PC-3 (cell line): Measurements from ENCODE around the gene CCDC71.

Experiments
- EZH2 ChIP-seq: fragments of 300-600 bp; sonication (generic); IDR thresholded peaks from one replicate; pipeline ENCODE4 v1.6.1; 2017; ENCODE audit warnings: antibody characterized with exemption, mild to moderate bottlenecking, low read length; ENCODE audit not compliant: unreplicated experiment
- TF ChIP-seq, protein P1 (sequence below): fragments of 300-600 bp; sonication (generic); conservative IDR thresholded peaks from 2 replicates; pipeline ENCODE4 v1.5.1; 2017; ENCODE audit warnings: antibody characterized with exemption, low read depth, mild to moderate bottlenecking, low read length

DNA sequence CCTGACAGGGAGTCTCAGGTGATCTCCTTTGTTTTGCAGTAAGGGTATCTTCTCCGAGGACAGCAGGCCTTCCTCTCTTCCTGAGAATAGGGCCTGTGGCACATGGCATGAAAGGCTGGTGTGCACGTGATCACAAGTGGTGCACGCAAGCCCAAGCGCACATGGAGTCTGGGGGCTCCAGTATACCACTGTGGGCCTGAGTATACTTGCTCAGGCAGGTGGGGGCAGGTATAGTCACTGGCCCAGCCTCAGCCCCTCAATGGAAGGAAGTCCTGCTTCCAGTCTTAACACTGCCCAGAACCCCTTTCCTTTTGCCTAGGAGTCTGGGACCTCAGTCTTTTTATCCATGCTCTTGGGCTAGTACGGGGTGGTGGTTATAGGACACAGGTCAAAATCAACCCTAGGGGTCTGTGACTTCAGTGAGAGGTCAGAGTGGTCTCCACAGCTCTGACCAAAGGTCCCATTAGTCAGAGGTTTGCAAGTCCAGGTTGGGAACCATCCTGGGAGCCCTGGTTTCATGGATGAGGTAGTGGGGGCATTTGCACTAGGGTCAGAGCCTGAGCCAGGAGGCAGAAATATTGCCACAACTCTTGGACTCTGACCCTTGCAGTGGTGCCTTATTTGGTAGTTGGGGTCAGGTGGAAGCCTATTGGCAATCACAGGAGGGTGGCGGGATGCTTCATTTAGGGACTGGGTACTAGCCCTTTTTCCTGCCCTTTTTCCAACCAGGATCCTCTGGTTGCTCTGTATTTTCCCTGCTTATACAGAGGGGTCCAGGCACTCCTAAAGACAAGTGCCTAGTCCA is 823 bp upstream of the CCDC71 start:
- TF ChIP-seq, protein P1, sequence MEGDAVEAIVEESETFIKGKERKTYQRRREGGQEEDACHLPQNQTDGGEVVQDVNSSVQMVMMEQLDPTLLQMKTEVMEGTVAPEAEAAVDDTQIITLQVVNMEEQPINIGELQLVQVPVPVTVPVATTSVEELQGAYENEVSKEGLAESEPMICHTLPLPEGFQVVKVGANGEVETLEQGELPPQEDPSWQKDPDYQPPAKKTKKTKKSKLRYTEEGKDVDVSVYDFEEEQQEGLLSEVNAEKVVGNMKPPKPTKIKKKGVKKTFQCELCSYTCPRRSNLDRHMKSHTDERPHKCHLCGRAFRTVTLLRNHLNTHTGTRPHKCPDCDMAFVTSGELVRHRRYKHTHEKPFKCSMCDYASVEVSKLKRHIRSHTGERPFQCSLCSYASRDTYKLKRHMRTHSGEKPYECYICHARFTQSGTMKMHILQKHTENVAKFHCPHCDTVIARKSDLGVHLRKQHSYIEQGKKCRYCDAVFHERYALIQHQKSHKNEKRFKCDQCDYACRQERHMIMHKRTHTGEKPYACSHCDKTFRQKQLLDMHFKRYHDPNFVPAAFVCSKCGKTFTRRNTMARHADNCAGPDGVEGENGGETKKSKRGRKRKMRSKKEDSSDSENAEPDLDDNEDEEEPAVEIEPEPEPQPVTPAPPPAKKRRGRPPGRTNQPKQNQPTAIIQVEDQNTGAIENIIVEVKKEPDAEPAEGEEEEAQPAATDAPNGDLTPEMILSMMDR = no peak
- TF ChIP-seq EZH2 = no peak
